CD1c-positive myeloid dendritic cell (primary cell): ENCODE measurements around the gene MCC.

ENCODE experiments used
- DNase-seq: peaks from one replicate; pipeline ENCODE4 v3.0.0-alpha.2; 2016; ENCODE audit errors: extremely low spot score

Gene MCC

GRCh38 chr5:113110117-113110516 lies 378.1 kb downstream of the MCC start:
- no peak for DNase-seq

- DNase-seq = no peak
Observed at GRCh38 chr5:113109344-113109743, 378.9 kb downstream of the MCC start.

GRCh38 chr5:113108485-113108884 lies 379.8 kb downstream of the MCC start:
- no peak for DNase-seq

DNA sequence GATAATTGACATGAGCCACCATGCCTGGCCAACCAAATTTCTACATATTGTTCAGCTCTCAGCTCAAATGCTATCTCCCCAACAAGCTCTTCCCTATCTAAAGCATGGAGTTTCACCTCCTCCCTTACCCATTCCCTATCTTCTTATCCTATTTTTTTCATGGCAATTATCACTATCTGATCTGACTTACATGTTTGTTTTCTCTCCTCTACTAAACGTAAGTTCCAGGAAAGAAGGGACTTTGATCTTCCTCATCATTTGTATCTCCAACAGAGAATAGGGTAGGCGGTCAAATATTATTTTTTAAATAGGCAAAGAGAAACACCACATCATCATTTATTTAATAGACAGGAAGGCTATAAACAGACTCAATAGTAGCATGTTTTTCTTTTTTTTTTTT lies 381.4 kb downstream of the MCC start:
- no peak for DNase-seq

GRCh38 chr5:113105693-113106280 lies 382.5 kb downstream of the MCC start:
- no peak for DNase-seq

DNA sequence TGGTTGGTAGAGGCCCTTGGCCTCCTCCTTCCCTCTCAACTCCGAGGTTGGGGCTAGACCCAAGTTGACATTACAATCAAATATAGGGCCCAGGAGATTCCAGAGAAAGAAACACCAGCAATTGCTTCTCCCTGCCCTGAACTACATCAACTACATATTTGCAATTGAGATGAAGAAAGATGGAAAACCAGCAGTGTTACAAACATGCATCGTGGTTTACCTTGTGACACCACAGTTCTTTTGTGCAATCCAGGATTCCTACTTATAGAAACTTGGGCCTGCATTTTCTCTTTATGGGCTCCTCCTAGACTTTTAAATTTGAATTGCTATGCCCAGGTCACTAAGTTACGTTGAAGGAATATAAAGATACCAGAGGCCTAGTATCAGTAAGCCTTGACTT lies 384.9 kb downstream of the MCC start:
- DNase-seq = no peak

DNA sequence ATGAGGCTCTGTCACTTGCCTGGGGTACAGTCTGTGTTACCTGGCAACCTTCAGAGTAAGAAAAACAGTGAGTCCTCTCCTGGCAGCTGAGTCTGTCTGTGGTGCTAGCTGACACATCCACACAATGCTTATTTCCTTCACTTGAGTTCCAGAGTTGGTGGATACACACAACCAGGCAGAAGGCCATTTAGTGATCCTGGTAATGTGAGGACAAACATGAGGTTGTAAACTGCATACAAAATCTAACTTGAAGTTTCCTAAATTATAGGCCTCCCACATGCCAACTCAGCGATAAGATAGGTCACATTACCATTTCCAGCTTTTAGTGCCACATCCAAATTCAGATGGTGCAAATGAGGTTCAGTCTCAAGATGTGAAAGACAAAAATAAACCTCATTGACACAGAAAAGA lies 386.1 kb downstream of the MCC start:
- DNase-seq = no peak

DNA sequence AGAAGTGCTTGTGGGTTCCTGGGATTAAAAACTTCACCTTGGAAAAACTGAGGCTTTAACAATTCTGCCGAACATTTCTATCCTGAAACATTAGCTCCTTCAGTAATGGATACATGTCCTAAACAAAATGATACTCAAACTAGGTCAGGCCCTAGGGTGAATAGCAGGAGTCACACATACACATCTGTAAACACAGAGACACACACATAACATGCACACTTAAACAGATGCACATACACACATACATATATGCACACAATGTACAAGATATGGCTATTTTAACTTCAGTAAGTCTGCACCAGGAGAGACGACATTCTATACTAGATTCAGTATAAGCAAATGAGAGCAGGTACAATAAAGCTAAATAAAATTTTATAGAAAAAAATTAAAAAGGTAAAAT lies 387.3 kb downstream of the MCC start:
- DNase-seq = no peak

DNA sequence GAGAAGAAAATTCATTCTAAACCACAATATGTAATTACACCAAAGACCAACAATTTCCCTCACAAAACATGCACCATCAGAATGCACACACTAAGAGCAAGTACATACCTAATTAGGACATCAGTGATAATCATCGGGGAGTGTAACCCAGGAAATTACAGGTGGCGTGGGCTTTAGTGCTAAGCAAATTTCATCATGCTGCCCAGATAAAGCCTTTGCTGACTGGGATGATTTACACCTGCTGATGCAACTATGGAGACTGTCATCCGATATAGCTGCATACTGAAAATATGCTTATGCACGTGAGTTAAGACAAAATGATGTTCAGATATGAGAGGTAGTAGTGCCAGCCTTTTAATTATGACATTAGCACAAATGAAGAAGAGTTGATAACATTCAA lies 388.4 kb downstream of the MCC start:
- no peak for DNase-seq

GRCh38 chr5:113098378-113098777 lies 389.9 kb downstream of the MCC start:
- DNase-seq = no peak

DNA sequence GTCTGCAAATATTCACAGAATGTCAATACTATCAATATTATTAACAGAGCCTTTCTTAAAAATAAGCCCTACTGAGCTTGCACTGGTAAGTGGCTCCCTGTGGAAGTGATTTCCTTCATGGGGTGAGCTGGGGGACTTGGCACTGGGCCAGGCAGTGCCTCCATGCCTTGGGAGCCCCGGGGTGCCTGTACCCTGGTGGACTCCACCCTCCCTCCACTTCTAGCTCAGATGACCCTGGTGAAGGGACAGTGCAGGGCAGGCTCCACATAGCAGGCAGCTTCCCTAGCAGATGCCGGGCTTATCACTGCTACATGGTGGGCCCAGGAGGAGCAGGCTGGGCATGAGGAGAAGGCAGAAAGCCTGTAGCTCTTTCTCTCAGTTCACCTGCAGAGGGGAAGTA lies 392.4 kb downstream of the MCC start:
- DNase-seq = no peak

- no peak for DNase-seq
Observed at GRCh38 chr5:113093558-113093957, 394.7 kb downstream of the MCC start.

- no peak for DNase-seq
Observed at GRCh38 chr5:113092683-113093082, 395.6 kb downstream of the MCC start.

DNA sequence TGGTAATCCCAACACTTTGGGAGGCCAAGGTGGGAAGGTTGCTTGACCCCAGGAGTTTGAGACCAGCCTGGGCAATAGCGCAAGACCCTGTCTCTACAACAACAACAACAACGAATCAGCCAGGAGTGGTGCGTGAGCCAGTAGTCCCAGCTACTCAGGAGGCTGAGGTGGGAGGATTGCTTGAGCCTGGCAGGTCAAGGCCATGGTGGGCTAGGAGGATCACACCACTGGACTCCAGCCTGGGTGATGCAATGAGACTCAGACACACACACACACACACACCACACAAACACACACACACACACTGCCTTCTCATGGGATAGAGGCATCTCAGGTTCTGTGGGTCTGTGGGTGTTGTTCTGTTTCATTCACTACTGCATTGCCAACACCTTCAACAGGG lies 396.6 kb downstream of the MCC start:
- DNase-seq = no peak

- no peak for DNase-seq
Observed at GRCh38 chr5:113090336-113091106, 397.7 kb downstream of the MCC start.

GRCh38 chr5:113089653-113090335 lies 398.5 kb downstream of the MCC start:
- DNase-seq = no peak

GRCh38 chr5:113087976-113088514 lies 400.2 kb downstream of the MCC start:
- DNase-seq = no peak

DNA sequence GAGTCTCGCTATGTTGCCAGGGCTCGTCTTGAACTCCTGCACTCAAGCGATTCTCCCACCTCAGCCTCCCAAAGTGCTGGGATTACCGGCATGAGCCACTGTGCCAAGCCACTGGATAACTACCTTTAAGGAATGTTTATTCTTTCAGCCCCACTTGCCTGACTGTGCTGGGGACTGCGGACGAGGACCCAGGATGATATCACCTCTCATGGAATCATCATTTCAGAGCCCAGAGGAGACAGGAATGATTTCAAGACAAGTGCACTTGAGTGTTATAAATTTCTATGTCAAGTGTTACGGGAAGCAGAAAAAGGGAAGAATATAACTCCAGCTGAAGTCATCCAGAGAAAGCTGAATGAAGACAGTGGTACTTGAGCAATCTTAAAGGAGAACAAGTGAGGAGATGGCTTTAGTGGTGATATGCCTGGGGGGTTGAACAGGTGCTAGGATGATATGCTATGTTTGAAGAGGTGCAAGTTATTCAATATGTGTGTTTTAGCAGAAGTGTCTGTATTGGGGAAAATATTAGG lies 402.3 kb downstream of the MCC start:
- DNase-seq = no peak

DNA sequence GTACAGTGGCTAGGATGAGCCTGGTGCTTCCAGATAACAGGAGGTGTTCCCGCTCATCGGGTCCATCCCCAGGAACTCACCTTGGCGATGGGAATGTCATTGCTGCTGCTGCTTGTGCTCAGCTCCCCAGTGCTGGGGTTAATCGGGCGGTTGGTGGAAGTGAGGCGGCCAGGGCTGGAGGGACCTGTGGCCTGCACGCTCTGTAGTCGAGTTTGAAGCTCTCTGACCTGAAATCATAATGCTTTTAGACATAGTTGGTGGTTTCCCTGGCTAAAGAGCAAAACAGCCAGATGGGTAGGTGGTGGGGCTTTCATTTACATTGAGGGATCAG lies 403.2 kb downstream of the MCC start:
- DNase-seq = no peak

- DNase-seq = no peak
Observed at GRCh38 chr5:113084402-113085083, 403.7 kb downstream of the MCC start.

- DNase-seq = no peak
Observed at GRCh38 chr5:113083481-113083880, 404.8 kb downstream of the MCC start.

GRCh38 chr5:113082547-113082905 lies 405.7 kb downstream of the MCC start:
- no peak for DNase-seq
